ENCODE measurements around the gene AGRP.

- no peak for TF ChIP-seq CTCF (IDR thresholded peaks at IDR 0.05)
- TF ChIP-seq POLR2A (IDR thresholded peaks at IDR 0.05): no peak
These were observed 45.7 kb upstream of the AGRP start for GRCh38 chr16:67528870-67529581.
